Mesendoderm (in vitro differentiated cells): Measurements from ENCODE around the gene FCN2.

Experiments used
- DNase-seq: peaks from one replicate; pipeline ENCODE4 v3.0.0; 2013
- H2AK5ac ChIP-seq: 2 replicates; pipeline ENCODE4 v1.6.1; 2013; ENCODE audit warnings: low read length, inconsistent platforms
- H2BK120ac ChIP-seq: 2 replicates; pipeline ENCODE4 v1.6.1; 2013; ENCODE audit warnings: low read depth, mild to moderate bottlenecking, low read length, moderate library complexity, mixed read lengths
- H2BK15ac ChIP-seq: replicated peaks from 2 replicates; pipeline ENCODE4 v1.6.1; 2013; ENCODE audit warnings: low read depth, mild to moderate bottlenecking, moderate library complexity
- H2BK5ac ChIP-seq: 2 replicates; pipeline ENCODE4 v1.6.1; 2013; ENCODE audit warnings: low read length, inconsistent platforms
- H3K18ac ChIP-seq: 2 replicates; pipeline ENCODE4 v1.6.1; 2013; ENCODE audit warnings: mild to moderate bottlenecking, low read length, mixed read lengths
- H3K23ac ChIP-seq: one replicate; pipeline ENCODE4 v1.6.1; 2013; ENCODE audit warnings: low read length
- H3K27ac ChIP-seq: 2 replicates; pipeline ENCODE4 v1.5.1; 2013; ENCODE audit warnings: low read depth, mild to moderate bottlenecking, inconsistent platforms, low read length, moderate library complexity
- H3K27me3 ChIP-seq: 2 replicates; pipeline ENCODE4 v1.6.1; 2013; ENCODE audit warnings: low read length, control low read depth, mild to moderate bottlenecking, inconsistent platforms; ENCODE audit not compliant: insufficient read depth, poor library complexity
- H3K36me3 ChIP-seq: 2 replicates; pipeline ENCODE4 v1.6.1; 2013; ENCODE audit warnings: low read length, inconsistent platforms; ENCODE audit not compliant: control insufficient read depth, insufficient read depth
- H3K4ac ChIP-seq: one replicate; pipeline ENCODE4 v1.6.1; 2013; ENCODE audit warnings: low read depth, mild to moderate bottlenecking, low read length, moderate library complexity
- H3K4me1 ChIP-seq: 2 replicates; pipeline ENCODE4 v1.6.1; 2013; ENCODE audit warnings: low read depth, low read length, inconsistent platforms; ENCODE audit not compliant: control insufficient read depth
- H3K4me2 ChIP-seq: 2 replicates; pipeline ENCODE4 v1.6.1; 2013; ENCODE audit warnings: low read length
- H3K4me3 ChIP-seq: 2 replicates; pipeline ENCODE4 v1.5.1; 2013; ENCODE audit warnings: mild to moderate bottlenecking, low read length
- H3K56ac ChIP-seq: one replicate; pipeline ENCODE4 v1.6.1; 2013; ENCODE audit warnings: low read length
- H3K79me1 ChIP-seq: 2 replicates; pipeline ENCODE4 v1.6.1; 2013; ENCODE audit warnings: low read length, inconsistent platforms
- H3K79me2 ChIP-seq: 2 replicates; pipeline ENCODE4 v1.6.1; 2013; ENCODE audit warnings: mild to moderate bottlenecking, low read length; ENCODE audit not compliant: control insufficient read depth, insufficient read depth
- H3K9ac ChIP-seq: 2 replicates; pipeline ENCODE4 v1.6.1; 2013; ENCODE audit warnings: low read length, inconsistent platforms
- H4K5ac ChIP-seq: one replicate; pipeline ENCODE4 v1.6.1; 2013; ENCODE audit warnings: low read length
- H4K8ac ChIP-seq: one replicate; pipeline ENCODE4 v1.6.1; 2013; ENCODE audit warnings: low read depth, mild to moderate bottlenecking, control low read depth, low read length, moderate library complexity
- WGBS: extraction: QIAGEN DNeasy Blood & Tissue Kit; methylation state at CpG from one replicate; pipeline ENCODE4 v1.1.7; 2013; ENCODE audit warnings: low lambda C conversion rate, missing lambda C conversion rate; ENCODE audit not compliant: insufficient coverage; ENCODE audit errors: extremely low coverage; 5-methylcytosine and 5-hydroxymethylcytosine counted together

The FCN2 gene

DNA sequence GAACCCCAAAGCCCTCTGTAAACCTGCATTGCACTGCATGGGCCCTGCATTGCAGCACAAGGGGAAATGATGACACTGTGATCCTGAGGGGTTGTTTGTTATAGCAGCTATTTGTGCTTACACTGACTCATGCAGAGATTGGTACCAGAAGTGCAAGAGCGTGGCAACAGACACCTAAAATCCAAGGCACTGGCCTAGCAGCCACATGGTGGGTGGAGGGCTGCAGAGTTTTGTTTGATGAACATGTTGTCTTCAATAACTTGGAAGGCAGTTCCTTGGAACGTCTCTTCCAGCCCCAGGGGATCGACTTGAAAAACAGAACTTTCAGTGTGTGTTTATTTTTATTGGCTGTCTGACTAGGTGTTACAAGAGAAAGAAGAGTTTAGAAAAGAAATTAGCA lies 14.5 kb downstream of the FCN2 start:
- Histone ChIP-seq H3K56ac (no peak overlapping the region), H3K4me2 (no peak overlapping the region), H2AK5ac (no peak overlapping the region), H4K8ac (no peak overlapping the region), H3K27ac (no peak overlapping the region), H3K4me1 (no peaks in the 10 kb centered on the region), H3K18ac (no peak overlapping the region), H3K79me1 (no peaks in the 10 kb centered on the region), H2BK120ac (no peak overlapping the region), H3K79me2 (no peaks in the 10 kb centered on the region), H2BK15ac (no peak overlapping the region), H2BK5ac (no peak overlapping the region), H3K36me3 (no peaks in the 10 kb centered on the region), H3K4ac (no peak overlapping the region), H3K9ac (no peak overlapping the region), H4K5ac (no peak overlapping the region), H3K4me3 (no peak overlapping the region), H3K23ac (no peak overlapping the region), H3K27me3 (no peaks in the 10 kb centered on the region)
- no CpG with 5 or more reads among the region's 3 CpGs for WGBS
- DNase-seq: no peak

DNA sequence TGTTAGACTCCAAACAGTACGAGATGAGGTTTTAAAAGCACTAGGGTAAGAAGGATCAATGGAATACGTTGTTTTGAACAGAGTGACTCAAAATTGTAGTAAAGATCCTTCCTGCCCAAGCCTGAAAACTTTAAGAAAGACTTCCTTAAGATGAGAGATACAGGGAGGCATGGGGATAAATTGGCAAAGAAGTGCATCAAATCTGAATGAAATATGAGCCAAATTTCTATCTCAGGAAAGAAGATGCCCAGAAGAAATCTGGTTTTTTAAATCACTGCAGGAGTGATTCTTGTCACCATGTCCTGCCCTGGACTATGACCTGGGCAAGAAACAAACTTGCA lies 14.9 kb downstream of the FCN2 start:
- Histone ChIP-seq H2BK120ac (no peak overlapping the region), H3K23ac (no peak overlapping the region), H3K4me3 (no peak overlapping the region), H4K5ac (no peak overlapping the region), H3K36me3 (no peaks in the 10 kb centered on the region), H2AK5ac (no peak overlapping the region), H4K8ac (no peak overlapping the region), H3K79me2 (no peaks in the 10 kb centered on the region), H2BK15ac (no peak overlapping the region), H3K18ac (no peak overlapping the region), H3K4ac (no peak overlapping the region), H3K56ac (no peak overlapping the region), H2BK5ac (no peak overlapping the region), H3K27me3 (no peaks in the 10 kb centered on the region), H3K4me2 (no peak overlapping the region), H3K9ac (no peak overlapping the region), H3K79me1 (no peaks in the 10 kb centered on the region), H3K4me1 (no peaks in the 10 kb centered on the region), H3K27ac (no peak overlapping the region)
- no CpG with 5 or more reads among the region's 2 CpGs for WGBS
- no peak for DNase-seq

DNA sequence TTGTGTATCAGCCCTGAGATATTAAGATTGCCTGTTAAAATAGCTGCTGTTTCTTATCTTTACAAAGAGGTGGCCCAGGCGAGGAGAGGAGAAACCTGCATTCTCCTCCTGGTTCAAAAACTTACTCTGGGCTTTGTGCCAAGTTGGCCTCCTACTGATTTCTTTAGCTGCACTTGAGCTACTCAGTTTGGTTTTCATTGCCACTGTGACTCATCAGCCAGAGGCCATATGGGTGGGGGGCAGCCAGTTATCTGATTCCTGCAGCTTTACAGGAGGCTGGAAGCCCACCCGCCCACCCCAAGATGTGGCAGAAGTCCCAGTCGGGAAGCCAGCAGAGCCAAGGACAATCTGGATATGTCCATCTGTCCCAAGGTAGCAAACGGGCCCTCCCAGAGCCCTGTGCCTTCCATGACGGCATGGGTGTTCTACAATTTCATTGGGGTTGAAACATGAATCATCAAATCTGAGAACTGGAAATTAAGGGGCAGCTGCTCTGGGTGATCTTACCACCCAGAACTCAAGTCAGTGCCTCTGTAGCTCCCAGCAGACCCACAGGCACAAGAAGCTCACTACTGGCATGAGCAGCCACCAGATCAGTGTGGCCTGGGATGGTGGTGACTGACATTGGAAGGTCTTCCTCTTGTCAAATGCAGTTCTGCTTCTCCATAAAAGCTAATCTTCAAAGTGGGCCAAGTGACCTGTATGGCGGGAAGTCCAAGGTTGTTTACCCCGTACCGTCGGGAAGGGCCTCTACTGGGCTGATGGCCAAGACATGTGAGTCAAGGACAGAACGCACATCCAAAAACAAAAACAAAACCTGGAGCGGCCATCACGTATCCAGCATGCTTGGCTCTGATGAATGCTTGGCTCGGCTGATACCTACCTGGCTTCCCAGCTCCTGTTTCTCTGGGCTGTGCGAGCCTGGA lies 15.6 kb downstream of the FCN2 start:
- Histone ChIP-seq H2BK5ac (no peak overlapping the region), H3K23ac (no peak overlapping the region), H2BK15ac (no peak overlapping the region), H3K79me2 (no peaks in the 10 kb centered on the region), H3K9ac (no peak overlapping the region), H4K8ac (no peak overlapping the region), H2BK120ac (no peak overlapping the region), H3K4me3 (no peak overlapping the region), H3K4me2 (no peak overlapping the region), H3K18ac (no peak overlapping the region), H3K27me3 (no peaks in the 10 kb centered on the region), H2AK5ac (no peak overlapping the region), H3K79me1 (no peaks in the 10 kb centered on the region), H4K5ac (no peak overlapping the region), H3K4me1 (no peaks in the 10 kb centered on the region), H3K27ac (no peak overlapping the region), H3K36me3 (no peaks in the 10 kb centered on the region), H3K4ac (no peak overlapping the region), H3K56ac (no peak overlapping the region)
- WGBS: no CpG with 5 or more reads among the region's 14 CpGs
- DNase-seq: no peak

DNA sequence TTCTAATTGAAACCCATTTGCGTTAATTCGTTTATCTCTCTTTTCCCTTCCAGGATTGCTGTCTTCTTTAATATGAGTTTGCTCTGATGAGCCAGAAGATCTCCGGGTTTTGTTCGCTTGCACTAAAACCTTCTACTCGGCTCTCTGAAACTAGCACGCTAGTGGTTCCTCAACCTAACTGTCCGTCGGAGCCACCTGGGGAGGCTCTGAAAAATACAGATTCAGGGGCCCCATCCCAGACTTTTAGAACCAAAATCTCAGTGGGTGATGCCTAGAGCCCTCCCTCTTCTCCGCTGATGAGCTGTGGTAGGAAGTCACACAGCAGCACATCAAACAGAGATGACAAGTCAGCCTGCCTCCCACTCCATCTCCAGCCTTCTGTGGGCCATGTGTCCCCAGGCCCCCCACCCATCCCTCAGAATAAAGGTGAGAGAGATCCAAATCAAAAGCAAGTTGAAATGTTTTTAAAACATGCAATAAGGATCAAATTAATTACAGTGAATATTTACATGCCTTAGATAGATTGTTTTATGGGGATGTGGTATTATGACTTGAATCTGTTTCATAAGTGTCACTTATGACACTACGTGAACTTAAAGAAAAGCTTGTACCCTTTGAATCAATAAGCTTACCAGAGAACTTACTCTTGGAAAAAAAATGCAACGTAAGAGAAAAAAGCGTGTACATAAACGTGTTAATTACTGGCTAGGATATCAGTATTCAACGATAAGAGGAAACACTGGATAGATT lies 16.4 kb downstream of the FCN2 start:
- DNase-seq: no peak
- no peak overlapping the region for H3K27ac ChIP-seq
- no peak overlapping the region for H2AK5ac ChIP-seq
- no peak overlapping the region for H3K4me2 ChIP-seq
- H3K56ac ChIP-seq: no peak overlapping the region
- H3K4ac ChIP-seq: no peak overlapping the region
- no peak overlapping the region for H3K9ac ChIP-seq
- H3K4me3 ChIP-seq: no peak overlapping the region
- H3K23ac ChIP-seq: no peak overlapping the region
- no peaks in the 10 kb centered on the region for H3K79me2 ChIP-seq
- H3K36me3 ChIP-seq: no peaks in the 10 kb centered on the region
- no peak overlapping the region for H2BK5ac ChIP-seq
- no peak overlapping the region for H2BK120ac ChIP-seq
- no peaks in the 10 kb centered on the region for H3K79me1 ChIP-seq
- no CpG with 5 or more reads among the region's 14 CpGs for WGBS
- no peak overlapping the region for H4K5ac ChIP-seq
- no peak overlapping the region for H2BK15ac ChIP-seq
- no peak overlapping the region for H3K18ac ChIP-seq
- H3K4me1 ChIP-seq: no peaks in the 10 kb centered on the region
- no peaks in the 10 kb centered on the region for H3K27me3 ChIP-seq
- H4K8ac ChIP-seq: no peak overlapping the region

DNA sequence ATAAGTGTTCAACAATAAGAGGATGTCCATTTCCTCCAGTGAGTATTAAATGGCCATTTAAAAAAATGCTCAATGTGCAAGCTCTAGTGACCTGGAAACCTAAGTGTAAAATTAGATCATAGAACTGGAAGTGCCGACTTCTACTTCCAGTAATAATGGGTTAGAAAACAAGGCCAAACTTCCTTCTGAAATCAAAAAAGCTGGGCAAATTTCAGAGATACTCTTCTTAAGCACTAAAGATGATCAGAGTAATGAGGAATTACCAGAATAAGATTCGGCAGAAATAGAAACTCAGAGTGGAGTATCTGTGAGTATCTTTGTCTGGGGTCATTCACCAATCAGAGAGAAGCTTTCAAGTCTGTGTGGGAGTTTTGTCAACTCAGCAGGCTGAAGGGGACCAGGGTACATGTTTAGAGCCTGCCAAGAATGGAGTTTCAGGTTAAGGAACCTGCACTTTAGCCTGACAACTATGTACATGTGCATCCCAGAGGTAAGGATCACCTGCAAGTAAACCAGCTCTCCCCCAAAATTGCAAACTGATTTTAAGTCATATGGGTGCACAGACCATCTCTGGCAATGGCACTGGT lies 17.1 kb downstream of the FCN2 start:
- no peak overlapping the region for H4K5ac ChIP-seq
- H2AK5ac ChIP-seq: no peak overlapping the region
- no peaks in the 10 kb centered on the region for H3K79me1 ChIP-seq
- no peak overlapping the region for H3K27ac ChIP-seq
- no peaks in the 10 kb centered on the region for H3K4me1 ChIP-seq
- H3K36me3 ChIP-seq: no peaks in the 10 kb centered on the region
- H2BK15ac ChIP-seq: no peak overlapping the region
- H4K8ac ChIP-seq: no peak overlapping the region
- no peaks in the 10 kb centered on the region for H3K79me2 ChIP-seq
- no peak overlapping the region for H3K23ac ChIP-seq
- no peak overlapping the region for H3K18ac ChIP-seq
- H3K56ac ChIP-seq: no peak overlapping the region
- no peak overlapping the region for H3K4me2 ChIP-seq
- H2BK120ac ChIP-seq: no peak overlapping the region
- no peak for DNase-seq
- H3K9ac ChIP-seq: no peak overlapping the region
- H3K4ac ChIP-seq: no peak overlapping the region
- no peak overlapping the region for H3K4me3 ChIP-seq
- no peaks in the 10 kb centered on the region for H3K27me3 ChIP-seq
- no peak overlapping the region for H2BK5ac ChIP-seq
- whole genome bisulfite sequencing: no CpG with 5 or more reads among the region's 2 CpGs
